Activated T-helper 2 cell treated with anti-CD3 and anti-CD28 coated beads, Interferon-gamma antibody, Interleukin-2, Interleukin-4, amounts not matched to agents 10 μg/mL and 5 μg/mL and 100 μg/mL, durations not matched to agents 14 hours and 24 hours and 36 hours (primary cell): ENCODE measurements around the gene RPP30. TPM values are rescaled to one million over a fixed set of nuclear protein-coding genes. Genes with fewer than 3 reads are reported as not detected.
A peak's percentile ranks its signal among the peaks of the same experiment; 100 is the strongest.

ENCODE experiments used
- DNase-seq: peaks from one replicate; pipeline ENCODE4 v3.0.0; 2021; ENCODE audit warnings: low spot score
- H3K27ac Mint-ChIP-seq: one replicate; pipeline ENCODE4 v1.8.0; 2021; ENCODE audit warnings: mixed read lengths
- H3K27me3 Mint-ChIP-seq: one replicate; pipeline ENCODE4 v1.8.0; 2021; ENCODE audit warnings: low read depth, mixed read lengths
- H3K36me3 Mint-ChIP-seq: one replicate; pipeline ENCODE4 v1.8.0; 2021; ENCODE audit warnings: low read depth, mixed read lengths
- H3K4me1 Mint-ChIP-seq: one replicate; pipeline ENCODE4 v1.8.0; 2021; ENCODE audit warnings: low read depth, mixed read lengths
- H3K4me3 Mint-ChIP-seq: one replicate; pipeline ENCODE4 v1.8.0; 2021; ENCODE audit warnings: low read depth, mild to moderate bottlenecking, moderate library complexity, mixed read lengths
- H3K9me3 Mint-ChIP-seq: one replicate; pipeline ENCODE4 v1.8.0; 2021; ENCODE audit warnings: mixed read lengths
- intact Hi-C: fragments of 100-400 bp; cut with micrococcal nuclease; formaldehyde crosslinking; loops from one replicate; pipeline ENCODE4 v1.15.1; 2023
- total RNA-seq: library from RNA; stranded (reverse); gene quantifications from 2 replicates; pipeline ENCODE4 v1.2.3, GENCODE V29; 2022

RPP30 gene
- total RNA-seq, 1 donor from 2014 or later, result 69.1 TPM

DNA sequence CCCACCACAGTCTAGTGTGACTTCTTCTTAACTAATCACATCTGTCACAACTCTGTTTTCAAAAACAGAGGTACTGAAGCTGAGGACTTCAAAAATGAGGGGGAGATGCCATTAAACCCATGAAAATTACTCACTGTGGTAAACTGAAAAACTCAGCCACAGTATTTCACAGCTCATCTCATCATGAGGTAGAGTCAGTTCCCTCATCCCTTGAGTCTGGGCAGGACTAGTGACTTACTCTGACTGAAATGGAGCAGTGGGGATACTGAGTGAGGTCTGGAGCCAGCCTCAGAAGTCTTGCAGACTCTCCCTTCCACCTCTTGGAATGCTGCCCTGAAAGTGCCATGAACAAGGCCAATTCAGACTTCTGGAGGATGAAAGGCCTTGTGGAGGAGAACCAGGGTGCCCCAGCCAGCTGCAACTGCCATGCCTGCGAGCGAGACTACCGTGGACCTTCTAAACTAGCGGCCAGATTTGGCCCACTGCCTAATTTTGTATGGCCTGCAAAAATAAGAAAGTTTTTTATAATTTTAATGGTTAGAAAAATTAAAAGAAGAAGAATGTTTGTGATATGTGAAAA, 73.8 kb downstream of the RPP30 start:
- Mint-ChIP-seq H3K4me1 (peaks cover 30% of the 10 kb centered on the region), H3K4me3 (no peak overlapping the region), H3K9me3 (peaks cover 20% of the 10 kb centered on the region), H3K27me3 (no peaks in the 10 kb centered on the region), H3K27ac (no peak overlapping the region), H3K36me3 (peaks cover 20% of the 10 kb centered on the region)
- intact Hi-C loops, result no loop called here
- no peak for DNase-seq

DNA sequence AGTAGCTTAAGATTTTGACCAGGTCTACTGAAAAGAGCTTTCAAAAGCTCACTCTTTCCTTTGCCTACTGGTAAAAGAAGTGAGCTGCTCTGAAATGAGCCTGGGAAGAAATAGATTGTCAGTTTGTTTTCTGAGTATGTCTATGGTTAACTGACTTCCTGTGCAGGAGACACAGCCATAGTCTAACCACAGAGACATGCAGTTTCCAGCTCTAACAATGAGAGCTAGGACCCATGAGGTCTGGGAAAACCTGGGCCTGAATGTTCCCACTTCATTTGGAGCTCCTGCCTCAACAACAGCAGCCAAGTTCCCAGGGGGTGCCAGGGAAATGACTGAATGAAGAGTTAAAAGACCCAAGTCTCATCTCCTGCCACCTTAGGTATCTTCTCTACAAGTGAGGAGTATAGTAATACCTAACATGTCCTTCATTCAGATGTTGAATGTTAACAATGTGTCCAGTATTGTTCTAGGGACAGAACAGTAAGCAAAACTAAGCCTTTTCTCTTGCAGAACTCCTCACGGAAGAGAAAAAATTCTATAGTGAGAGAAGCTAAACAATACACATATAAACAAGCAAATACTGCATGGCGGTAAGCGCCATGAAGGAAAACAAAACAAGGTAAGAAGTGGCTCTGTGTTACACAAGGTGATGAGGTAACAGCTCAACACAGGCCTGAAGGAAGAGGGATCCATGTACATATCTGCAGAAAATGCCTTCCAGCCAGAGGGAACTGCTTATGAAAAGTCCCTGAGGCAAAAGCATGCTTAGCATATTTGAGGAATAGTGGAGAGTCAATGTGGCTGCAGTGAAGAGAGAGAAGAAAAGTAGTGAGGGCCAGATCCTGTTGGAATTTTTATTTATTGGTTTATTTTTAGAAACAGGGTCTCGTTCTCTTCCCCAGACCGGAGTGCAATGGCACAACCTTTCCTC, 75.5 kb downstream of the RPP30 start:
- Mint-ChIP-seq H3K27ac (peak overlapping the region; percentile 82), H3K4me1 (peaks cover 30% of the 10 kb centered on the region), H3K27me3 (peaks cover 4% of the 10 kb centered on the region), H3K9me3 (peaks cover 30% of the 10 kb centered on the region), H3K36me3 (peaks cover 25% of the 10 kb centered on the region), H3K4me3 (peak overlapping the region; percentile 18)
- DNase-seq, result peak; percentile 14
- intact Hi-C loops, result no loop called here

Other genes starting within 250 kb of the RPP30 start
- gene HTR7, start 13.9 kb upstream of the RPP30 start, total RNA-seq, result not detected in 2 replicates
- gene ANKRD1, start 49.1 kb downstream of the RPP30 start, total RNA-seq, result not detected in 2 replicates